ENCODE results near the gene EDAR.

Gene EDAR

DNA sequence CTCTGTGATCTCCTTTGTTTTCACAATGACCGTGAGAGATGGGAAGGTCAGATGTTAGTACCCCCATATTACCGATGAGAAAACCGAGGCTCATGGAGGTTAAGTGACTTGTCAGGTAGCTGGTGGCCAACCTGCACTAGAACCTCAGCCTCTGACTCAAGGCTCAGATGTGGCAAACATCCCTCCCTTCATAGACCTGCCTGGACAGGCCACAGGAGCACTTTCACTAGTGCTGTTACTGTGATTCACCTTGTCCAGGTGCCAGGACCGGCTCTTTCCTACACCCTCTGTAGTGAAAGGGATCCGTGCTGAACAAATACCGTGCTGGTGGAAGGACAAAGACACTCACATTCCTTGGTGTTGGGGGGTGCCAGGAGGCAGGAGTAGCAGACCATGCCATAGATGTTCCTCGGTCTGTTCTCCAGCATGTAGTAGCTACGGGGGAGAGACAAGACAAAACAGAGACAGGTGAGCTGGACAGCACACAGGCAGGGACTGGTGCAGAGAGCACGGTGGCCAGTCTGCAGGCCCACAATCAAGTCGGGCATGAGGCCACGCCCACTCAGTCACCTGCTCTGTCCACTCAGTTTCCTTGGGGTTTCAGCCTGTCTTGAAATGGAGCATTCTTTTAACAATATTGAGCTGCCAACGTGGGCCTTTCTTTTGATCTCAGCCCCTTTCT is 65.9 kb downstream of the EDAR start:
- DNase-seq: peak; percentile 31

DNA sequence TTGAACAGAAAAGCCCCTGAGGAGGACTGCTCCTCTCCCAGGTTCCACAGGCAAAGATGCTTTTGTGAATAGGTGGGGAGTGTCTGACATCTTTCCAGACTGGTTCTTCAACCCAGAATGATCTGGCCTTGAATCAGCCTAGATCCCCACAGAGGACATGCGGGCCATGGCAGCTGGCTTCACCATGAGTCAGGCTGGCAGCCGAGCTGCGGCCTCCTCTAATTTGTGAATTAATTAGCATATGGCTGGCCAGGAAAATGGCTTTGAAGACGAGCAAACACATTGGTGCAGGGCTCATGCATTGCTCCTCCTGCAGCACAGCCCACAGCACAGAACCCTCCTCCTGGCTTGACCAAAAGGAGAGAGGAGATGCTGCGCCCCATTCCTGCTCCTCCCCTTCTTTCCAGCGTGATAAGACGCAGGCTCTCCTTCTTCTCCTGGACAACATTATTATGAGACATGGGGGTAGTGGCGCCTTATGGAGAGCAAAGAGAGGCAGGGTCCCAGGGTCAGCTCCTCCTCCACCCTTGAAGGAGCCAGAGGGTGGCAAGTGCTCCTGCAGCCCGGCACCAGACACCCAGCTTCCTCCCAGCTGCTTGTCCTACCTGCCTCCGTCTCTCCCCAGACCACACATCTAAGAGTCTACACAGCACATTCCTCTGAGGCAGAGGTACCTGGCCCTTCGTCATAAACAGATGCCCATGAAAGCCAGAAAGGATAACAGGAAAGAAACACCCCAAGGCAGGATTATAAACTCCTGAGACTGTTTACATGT is 66.7 kb downstream of the EDAR start:
- no peak for DNase-seq

DNA sequence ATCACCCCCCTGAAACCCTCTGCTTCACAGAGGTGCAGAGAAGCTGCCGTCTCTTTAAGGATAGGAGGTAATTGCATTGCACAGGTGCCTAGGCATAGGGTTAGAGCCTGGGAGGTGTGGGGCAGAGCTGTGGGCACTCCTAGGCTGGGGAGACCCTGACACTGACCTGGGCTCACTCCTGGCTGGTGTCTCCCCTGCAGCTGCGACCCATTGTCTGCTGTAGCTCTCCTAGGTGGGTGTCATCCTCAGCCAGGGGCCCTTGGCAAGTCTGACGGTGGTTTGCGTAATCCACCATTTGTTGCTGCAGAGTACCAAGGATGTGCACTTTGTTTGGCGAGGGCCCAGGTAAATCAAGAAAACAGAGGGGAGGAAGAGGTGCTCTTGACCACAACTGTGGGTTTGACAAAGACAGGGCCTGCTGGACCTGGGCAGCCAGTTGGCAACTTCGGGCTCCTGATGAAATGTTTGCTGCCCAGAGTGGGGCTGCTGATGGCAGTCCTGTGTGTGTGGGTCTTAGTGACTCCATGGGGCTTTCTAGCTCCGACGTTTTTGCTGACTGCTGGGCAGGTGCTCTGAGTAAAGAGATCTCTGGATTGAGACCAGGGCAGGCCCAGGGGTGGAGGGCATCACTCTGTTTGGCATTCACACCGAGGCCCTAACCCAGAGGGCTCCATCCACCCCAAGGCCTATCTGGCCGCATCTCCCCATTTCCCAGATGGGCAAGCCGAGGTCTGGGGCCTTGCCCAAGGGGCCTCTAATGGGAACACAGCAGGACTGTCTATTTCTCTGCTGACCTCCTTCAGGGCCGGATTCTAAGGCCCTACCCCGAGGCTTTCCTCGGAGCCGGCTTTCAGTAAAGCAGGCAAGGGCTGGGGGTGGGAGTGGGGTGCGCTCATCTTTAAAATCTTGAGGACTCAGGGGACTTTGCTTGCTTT is 67.7 kb downstream of the EDAR start:
- no peak for DNase-seq

DNA sequence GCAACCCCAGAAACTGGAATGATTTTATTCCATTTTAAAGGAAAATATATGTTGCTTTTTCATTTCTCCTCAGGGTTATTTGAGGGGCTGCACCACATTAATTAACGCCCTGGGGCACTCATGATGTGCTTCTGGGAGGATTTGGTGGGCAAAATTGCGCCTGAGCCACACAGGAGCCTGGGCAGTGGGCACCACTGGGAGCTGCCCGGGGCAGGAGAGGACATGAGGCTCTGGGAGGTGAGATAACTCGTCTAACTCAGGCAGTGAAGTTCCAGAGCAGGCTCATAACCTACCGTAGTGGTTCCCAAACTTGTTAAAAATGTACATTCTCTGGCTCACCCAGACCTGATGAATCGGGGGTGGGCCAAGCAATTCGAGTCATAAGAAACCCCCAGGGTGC is 68.3 kb downstream of the EDAR start:
- no peak for DNase-seq

DNA sequence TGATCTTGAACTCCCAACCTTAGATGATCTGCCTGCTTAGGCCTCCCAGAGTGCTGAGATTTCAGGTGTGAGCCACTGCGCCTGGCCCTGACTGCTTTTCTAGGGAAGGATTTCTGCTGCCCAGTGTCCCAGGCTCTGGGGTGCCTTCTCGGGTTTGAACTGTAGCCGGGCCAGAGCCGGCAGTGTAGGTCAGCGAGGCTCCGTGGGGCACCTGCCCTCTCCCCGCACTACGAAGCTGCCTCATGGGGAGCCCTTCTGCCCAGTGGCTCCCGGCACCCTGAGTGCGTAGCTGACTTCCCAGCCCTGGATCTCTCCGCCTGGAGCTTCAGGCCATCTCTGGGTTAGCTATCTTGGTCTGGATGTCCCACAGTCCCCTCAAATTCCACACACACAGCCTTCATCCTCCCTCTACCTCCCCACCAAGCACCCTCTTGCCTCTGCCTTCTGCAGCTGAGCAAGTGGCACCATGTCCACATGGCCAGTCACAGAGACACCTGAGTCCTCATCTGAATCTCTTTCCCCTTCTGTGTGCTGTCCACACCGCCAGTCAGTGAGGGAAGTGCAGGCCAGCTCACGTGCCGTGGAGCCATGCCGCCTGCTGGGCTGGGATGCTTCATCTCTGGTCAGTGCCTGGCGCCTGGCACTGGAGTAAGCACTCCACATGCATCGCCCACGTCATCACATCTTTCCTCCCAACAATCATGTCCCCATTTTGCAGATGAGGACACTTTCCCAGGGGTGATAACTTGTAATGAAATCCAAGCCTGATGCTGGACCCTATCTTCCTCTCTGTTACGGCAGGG is 69.2 kb downstream of the EDAR start:
- no peak for DNase-seq

DNA sequence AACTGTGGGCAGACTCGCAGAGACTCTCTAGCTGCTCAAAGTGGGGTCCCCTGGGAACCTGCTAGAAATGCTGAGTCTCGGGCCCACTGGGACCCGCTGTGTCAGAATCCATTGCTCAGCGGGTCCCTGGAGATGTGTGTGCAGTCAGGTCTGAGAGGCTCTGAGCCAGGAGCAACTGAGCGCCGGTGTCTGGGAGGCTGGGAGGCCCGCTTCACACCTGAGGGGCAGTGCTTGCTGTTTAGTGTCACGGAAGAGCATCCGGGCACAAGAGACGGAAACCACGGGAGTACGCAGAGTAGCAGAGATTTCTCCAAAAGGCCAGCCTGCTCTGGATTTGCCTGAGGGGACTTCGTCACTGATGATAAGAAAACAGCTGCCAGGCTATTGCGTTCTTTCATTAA is 70.1 kb downstream of the EDAR start:
- DNase-seq: no peak

DNA sequence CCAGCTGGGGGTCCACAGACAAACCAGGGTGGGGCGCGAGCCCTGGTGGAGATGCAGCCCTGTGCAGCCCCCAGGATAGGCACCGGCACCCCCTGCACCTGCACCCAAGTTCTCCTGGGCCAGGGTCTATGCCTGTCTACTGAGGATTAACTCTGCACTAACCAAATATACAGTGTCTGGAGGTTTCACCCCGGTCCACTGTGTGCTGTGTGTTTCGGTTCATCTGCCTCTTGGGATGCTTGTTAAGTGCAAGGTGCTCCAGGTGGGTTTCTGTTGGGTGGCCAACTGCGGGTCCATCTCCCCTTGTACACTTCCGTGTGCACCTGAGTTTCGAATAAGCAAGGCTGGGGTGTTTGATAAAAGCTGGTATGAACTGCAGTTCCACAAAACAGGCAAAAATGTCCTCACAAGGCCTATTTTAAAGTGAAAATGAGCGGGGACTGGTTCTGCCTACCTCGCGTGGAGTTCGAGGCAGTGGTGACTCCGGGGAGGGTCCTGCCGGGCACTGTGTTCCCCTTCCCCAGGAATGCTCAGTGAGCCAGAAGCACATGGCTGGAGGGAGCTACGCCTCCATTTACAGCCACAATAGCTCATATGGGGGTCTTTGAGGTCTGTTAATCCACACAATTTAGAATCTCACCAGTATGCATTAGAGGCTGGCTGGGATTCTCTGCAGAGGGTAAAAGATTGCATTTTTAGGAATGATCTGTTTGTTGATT is 70.7 kb downstream of the EDAR start:
- no peak for DNase-seq

DNA sequence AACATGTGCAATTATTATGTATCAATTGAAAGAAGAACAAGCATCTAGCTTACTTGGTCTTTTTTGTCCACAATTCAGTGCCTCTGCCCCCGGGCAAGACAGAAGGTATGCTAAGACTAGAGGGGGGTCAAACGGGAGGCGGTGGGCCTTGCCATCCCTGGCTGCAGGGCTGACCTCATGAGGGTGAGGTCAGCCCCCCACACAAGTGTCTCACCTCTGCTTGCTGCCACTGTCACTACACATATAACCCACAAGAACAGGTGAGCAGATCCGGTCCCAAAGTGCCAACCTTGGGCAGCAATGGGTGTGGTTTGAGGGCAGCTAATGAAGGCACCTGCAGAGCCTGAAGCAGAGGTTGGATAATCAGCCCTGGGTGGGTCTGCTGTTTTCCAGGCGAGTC is 71.5 kb downstream of the EDAR start:
- DNase-seq: no peak

DNA sequence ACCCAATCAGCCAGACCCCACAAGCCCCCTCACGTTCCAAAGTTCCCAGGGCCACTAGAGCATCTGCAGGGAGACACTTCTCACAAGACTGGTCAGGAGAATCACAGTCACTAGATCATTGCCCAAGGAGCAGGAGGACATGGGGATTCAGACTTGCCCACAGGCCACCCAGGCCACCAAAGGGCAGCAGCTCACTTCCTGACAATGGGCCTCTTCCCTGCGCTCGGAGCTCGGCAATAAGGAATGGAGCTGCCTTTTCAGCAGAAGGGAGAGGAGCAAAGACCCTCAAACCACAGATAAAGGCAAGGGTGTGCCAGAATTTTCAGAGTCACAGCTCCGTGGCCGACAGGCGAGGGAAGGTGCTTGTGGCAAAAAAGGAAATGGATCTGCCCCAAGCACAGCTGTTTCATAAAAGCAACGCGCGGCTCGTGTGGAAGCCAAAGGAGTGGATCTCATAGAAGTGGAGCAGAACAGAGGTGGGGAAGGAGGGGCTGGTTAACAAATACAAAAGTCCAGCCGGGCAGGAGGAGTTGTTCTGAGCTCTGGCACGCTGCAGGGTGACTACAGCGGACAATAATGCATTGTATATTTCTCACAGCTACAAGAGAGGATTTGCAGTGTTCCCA is 72.1 kb downstream of the EDAR start:
- DNase-seq: no peak

DNA sequence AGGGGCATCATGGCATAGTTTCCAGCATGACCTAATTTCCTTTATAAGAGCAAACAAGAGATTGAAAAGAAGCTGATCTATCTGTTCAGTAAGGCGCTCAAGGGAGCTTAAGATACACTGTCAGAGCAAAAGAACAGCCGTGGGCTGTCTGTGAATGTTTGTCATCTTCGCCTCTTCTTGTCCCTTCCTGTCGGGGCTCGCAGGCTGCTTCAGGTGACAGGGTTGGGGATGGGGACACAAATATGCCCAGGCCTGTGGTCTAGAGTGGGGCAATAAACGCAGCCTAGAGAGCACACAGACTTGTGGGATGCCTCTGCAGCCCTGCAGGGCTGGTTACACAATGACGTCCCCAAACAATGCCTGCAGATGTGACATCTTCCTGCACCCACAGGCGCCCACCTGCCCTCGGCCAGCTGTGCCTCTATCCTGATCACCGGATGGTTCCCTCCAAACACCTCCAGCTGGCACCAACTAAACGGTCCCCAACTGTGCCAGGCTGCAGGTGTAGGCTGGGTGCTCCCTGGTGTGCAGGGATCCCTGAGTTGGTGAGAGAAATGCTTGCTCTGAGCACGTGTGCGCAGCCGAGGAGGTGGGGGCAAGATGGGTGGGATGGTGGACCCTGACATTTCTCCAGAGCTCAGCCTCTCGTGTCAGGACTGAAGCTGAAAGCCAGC is 72.8 kb downstream of the EDAR start:
- peak; percentile 42 for DNase-seq

DNA sequence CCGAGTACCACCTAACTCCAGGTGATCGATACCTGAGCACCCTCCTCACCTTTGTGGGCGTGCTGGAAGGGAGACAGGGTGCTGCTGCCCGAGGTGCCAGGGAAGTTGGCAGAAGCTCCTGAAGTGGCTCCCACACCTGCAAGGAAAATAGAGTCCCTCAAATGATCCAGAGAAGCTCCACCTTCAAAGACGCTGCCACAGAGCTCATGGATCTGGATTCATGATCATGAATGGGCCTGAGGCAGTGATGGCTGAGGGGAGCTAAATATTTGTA is 76.5 kb downstream of the EDAR start:
- no peak for DNase-seq

DNA sequence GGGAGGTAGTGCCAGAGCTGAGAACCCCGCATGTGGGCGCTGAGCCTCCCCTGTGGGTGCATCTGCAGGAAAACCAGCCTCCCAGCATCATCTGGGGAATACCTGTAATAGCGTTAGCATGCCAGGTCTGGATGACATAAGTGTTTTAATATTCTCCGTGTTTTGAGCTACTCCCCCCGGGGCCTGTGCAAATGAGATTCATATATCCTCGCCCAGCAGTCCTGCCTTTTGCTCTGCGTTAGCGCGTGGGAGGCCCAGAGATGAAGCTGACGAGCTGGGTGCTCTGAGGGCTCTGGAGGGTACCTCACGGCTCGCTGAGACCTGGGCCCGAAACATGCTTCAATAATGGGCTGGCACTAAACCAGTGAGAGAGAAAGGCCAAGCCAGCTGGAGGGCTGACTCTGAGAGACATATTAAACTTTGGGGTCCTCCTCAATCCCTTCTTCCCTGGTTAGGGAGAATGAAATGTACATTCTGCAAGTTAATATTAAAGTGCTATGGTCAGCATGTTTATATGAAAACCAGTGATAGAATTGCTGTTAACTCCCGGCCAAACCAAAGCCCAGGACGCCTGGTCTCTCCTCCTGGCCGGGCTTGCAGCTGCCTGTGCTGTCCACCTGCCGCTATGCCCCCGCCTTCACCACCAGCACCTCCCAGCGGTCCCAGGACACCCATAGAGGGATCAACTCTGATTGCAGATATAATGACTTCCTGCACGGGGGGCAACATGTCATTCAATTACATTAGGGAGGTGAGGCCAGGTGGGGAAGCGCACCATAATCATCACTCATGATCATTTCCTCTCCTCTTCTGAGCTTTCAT is 77.0 kb downstream of the EDAR start:
- no peak for DNase-seq

DNA sequence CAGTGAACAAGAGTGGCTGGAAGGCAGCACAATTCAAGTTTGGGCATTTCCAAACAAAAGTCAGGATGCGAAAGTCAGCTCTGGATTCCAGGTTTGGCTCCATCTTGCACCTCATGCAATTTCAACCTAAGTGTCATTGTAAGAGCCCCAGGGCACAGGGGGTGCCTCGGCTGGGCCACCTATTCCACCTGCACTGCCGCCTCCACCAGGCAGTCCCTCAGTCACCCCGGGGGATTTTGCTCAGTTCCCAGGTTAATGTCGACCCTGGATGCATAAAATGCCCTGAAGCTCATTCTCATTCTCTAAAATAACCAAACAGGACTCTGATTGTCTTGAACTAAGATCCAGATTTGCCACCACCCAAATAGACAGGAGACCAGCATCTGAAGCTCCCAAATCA is 77.6 kb downstream of the EDAR start:
- DNase-seq: no peak

DNA sequence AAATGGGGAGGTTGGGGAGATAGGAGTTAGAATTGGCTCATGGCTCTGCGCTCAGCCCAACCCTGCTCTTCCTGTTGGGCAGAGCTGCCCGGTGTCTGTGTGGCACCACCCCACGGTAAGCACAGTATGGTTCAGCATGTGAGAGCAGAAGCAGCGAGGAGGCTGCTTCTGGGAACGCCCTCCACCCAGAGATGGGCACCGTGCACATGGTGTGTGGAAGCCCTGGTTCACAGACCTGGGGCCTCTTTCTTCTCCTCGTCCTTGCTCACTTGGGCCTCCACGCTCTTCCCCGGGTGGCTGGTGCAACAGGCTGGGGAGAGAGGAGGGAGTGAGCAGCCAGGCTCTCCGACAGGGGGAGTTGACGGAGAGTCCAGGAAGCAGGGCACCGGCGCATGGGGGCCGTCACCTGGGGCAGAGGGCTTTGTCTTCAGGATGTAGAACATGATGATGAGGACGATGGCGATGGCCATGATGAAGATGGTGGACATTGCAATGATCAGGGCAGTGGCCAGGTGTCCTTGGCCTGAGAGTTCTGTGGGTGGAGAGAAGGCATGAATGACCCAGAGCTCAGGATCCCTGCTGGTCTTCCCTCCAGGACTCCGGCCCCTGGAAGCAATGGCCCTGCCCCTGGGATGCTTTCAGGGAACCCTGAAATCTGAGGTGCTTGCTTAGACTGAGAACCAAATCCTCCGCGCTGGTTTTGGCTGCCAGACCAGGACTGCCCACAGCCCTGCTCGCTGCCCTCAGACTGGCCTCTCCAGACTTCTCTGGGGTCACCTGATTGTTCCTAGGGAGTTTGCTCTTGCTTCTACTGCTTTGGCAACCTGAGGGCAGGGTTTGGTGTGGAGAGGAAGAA is 78.3 kb downstream of the EDAR start:
- DNase-seq: no peak

DNA sequence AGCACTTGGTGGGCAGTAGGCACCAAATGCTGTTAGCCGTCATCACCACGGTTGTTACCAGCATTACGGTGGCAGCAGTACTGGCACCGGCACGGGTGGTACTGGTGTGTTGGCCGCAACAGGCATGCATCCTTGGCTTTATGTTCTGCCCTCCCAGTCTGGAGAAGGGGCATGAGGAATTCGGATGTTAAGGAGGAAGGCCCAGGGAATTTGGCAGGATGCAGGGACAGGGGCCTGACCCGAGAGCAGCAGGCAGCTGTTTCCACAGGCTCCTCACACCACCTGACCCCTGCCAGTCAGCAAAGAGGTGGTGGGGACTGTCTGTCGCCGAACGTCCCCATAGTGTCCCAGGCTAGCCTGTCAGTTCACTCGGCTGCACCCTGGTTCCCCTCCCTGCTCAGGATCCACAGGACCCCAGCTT is 79.0 kb downstream of the EDAR start:
- DNase-seq: no peak

DNA sequence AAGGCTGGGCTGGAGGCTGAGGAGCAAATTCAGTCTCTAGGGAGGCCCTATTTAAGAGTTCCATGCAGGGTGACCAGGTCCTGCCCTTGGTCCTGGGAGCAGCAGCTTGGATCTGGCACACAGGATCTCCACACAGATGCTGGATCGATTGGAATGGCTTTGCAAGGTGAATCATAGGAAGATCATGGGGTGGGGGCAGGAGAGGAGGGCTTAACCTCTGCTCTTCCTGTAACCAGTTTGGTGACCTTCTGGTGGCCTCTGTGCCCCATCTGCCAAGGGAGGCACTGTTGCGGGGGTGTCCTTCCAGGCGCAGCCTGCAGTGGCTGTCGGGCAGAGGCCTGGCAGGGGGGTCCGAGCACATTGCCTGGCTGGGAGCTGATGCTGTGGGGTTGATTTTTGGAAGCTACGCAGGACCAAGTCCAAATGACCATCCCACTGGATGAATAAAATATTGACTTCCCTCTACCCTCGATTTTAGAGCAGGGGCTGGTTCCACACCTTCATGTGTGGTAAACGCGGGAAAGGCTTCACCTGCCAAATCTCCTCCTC is 79.7 kb downstream of the EDAR start:
- no peak for DNase-seq

DNA sequence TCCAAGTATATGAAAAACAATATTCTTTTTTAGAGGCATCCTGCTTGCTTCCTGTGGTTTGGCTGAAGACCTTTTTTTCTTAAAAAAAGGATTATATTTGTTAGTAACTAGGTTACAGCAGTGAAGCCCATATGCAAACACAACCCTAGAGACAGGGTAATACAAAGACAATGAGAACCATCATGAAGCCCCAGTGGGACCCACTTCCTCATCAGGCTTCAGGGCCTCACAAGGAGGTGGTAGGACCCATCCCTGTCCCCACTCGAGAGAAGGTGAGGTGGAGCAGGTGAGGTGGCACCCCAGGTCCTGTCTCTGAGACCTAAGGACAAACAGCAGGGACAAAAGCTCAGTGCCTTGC is 80.3 kb downstream of the EDAR start:
- no peak for DNase-seq

DNA sequence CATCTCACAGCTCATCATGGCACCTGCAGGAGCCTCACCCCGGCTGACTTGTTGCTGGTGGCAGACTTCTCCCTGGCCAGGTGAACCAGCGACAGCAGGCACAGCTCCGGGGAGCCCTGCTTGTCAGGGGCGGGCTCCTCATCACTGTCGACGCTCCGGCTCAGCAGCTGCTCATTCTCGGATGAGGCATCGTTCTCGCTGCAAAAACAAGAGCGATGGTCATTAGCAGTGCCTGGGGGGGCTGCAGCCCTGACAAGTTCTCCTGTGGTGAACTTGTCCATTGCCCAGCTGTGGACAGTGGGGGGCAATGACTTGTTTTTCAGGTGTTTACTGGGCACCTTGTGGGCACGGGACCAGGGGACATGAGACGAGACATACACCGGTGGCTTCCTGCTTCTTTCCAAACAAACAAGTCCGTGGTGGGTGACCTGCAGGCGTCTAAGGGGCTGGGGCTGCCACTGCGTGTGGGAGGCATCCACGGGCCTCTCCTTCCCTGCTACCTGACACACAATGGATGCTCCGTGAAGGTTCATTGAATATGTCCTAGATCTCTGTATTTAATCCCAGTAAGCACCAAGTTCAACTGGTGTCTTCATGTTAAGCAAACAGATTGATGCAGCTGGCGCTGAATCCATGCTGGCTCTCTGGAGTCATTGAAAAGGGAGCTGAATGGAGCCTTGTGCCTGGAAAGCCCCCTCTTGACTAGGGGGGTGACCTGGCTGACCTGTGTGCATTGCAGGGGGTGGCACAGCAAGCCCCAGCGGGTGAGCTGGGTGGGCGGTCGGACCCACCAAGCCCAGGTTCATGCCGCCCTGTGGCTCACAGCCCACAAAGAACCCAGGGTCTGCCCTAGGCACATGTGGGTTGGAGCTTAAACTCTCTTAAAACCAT is 81.0 kb downstream of the EDAR start:
- no peak for DNase-seq
